ENCODE results near the gene NMRK1. TPM values are rescaled to one million over a fixed set of nuclear protein-coding genes. Genes with fewer than 3 reads are reported as not detected.

Gene NMRK1
- total RNA-seq, 2 donors from 2014 or later, result 16.2 to 34.1 TPM

- DNase-seq (ENCODE audit: low spot score), result no peak
- no peaks in the 10 kb centered on the region for H3K9me3 ChIP-seq
- no peak overlapping the region for H3K4me3 ChIP-seq
- no peak overlapping the region for H3K27ac ChIP-seq
- WGBS, result 90% methylated on average over 4 of the region's 4 CpGs
- TF ChIP-seq POLR2A (IDR thresholded peaks at IDR 0.05), result no peak
- intact Hi-C loops (cut with DNase I), result no loop called here
- no peaks in the 10 kb centered on the region for H3K4me1 ChIP-seq (replicated peaks)
- no peaks in the 10 kb centered on the region for H3K36me3 ChIP-seq
- no peaks in the 10 kb centered on the region for H3K27me3 ChIP-seq (replicated peaks; ENCODE audit: insufficient read depth)
Observed at GRCh38 chr9:75090579-75090978, 2.6 kb upstream of the NMRK1 start.

- intact Hi-C loops (cut with DNase I), result loop anchor here (2.0 kb wide), 1 partner anchor 137 kb away; the partner anchor contains the start of gene C9orf40
- Histone ChIP-seq H3K9me3 (no peaks in the 10 kb centered on the region), H3K4me1 (replicated peaks) (no peaks in the 10 kb centered on the region), H3K27ac (peak overlapping the region; percentile 97 to 99), H3K27me3 (replicated peaks; ENCODE audit: insufficient read depth) (no peaks in the 10 kb centered on the region), H3K4me3 (peak overlapping the region; percentile 77 to 82), H3K36me3 (no peaks in the 10 kb centered on the region)
- WGBS, result 11% methylated on average over 11 of the region's 11 CpGs
- no peak for DNase-seq (ENCODE audit: low spot score)
- no peak for TF ChIP-seq CTCF (IDR thresholded peaks at IDR 0.05)
- TF ChIP-seq POLR2AphosphoS5 (IDR thresholded peaks at IDR 0.05), result no peak
- TF ChIP-seq POLR2A (IDR thresholded peaks at IDR 0.05), result no peak
Observed at GRCh38 chr9:75089373-75089766, 1.4 kb upstream of the NMRK1 start.

- peak overlapping the region; percentile 97 to 99 for H3K27ac ChIP-seq
- H3K27me3 ChIP-seq (replicated peaks; ENCODE audit: insufficient read depth), result no peaks in the 10 kb centered on the region
- H3K4me1 ChIP-seq (replicated peaks), result no peaks in the 10 kb centered on the region
- no peaks in the 10 kb centered on the region for H3K36me3 ChIP-seq
- H3K9me3 ChIP-seq, result no peaks in the 10 kb centered on the region
- TF ChIP-seq CTCF (IDR thresholded peaks at IDR 0.05), result peak in 2 of 4 experiments; percentile 36 to 41
- no peak for TF ChIP-seq POLR2A (IDR thresholded peaks at IDR 0.05)
- TF ChIP-seq POLR2AphosphoS5 (IDR thresholded peaks at IDR 0.05), result no peak
- intact Hi-C loops (cut with DNase I), result loop anchor here (1.0 to 2.0 kb wide), 2 partner anchors 62 to 136 kb away; partner anchors contain the start of gene C9orf40
- DNase-seq (ENCODE audit: low spot score), result peak; percentile 85
- H3K4me3 ChIP-seq, result peak overlapping the region; percentile 77 to 82
- WGBS, result under 1% methylated on average over 43 of the region's 43 CpGs
Observed at GRCh38 chr9:75088646-75089372, 854 bp upstream of the NMRK1 start.

GRCh38 chr9:75087289-75087823 lies 599 bp downstream of the NMRK1 start:
- Histone ChIP-seq H3K9me3 (no peaks in the 10 kb centered on the region), H3K4me1 (replicated peaks) (no peaks in the 10 kb centered on the region), H3K27ac (peak overlapping the region; percentile 97 to 99), H3K27me3 (replicated peaks; ENCODE audit: insufficient read depth) (no peaks in the 10 kb centered on the region), H3K36me3 (no peaks in the 10 kb centered on the region), H3K4me3 (peak overlapping the region; percentile 77 to 82)
- no peak for TF ChIP-seq POLR2AphosphoS5 (IDR thresholded peaks at IDR 0.05)
- TF ChIP-seq POLR2A (IDR thresholded peaks at IDR 0.05), result no peak
- TF ChIP-seq CTCF (IDR thresholded peaks at IDR 0.05), result peak in 1 of 4 experiments; percentile 8
- peak; percentile 41 for DNase-seq (ENCODE audit: low spot score)
- intact Hi-C loops (cut with DNase I), result no loop called here
- 8% methylated on average over 20 of the region's 20 CpGs for WGBS

GRCh38 chr9:75086541-75087288 lies 1.2 kb downstream of the NMRK1 start:
- H3K27ac ChIP-seq, result peak overlapping the region; percentile 97 to 99
- H3K9me3 ChIP-seq, result no peaks in the 10 kb centered on the region
- no peaks in the 10 kb centered on the region for H3K27me3 ChIP-seq (replicated peaks; ENCODE audit: insufficient read depth)
- 33% methylated on average over 15 of the region's 16 CpGs for WGBS
- H3K4me1 ChIP-seq (replicated peaks), result no peaks in the 10 kb centered on the region
- intact Hi-C loops (cut with DNase I), result no loop called here
- peak overlapping the region; percentile 77 to 82 for H3K4me3 ChIP-seq
- no peak for DNase-seq (ENCODE audit: low spot score)
- TF ChIP-seq CTCF (IDR thresholded peaks at IDR 0.05) (no peak), POLR2A (IDR thresholded peaks at IDR 0.05) (no peak), POLR2AphosphoS5 (IDR thresholded peaks at IDR 0.05) (no peak)
- no peaks in the 10 kb centered on the region for H3K36me3 ChIP-seq

Measured in prostate gland (tissue), 2 donors.